Calu3 (cell line): Measurements from ENCODE around the gene WWOX. TPM values are rescaled to one million over a fixed set of nuclear protein-coding genes. Genes with fewer than 3 reads are reported as not detected.

ENCODE experiments used
- BruUV-seq: library from RNA; stranded (reverse); fragments of 400-500 nt; replicated peaks from 2 replicates; lab custom pipeline; 2021; lab: Mats Ljungman, UMichigan
- CTCF ChIA-PET: fragments of 300-600 bp; sonication (Branson Sonifier 250); formaldehyde crosslinking; loops from one replicate; lab custom pipeline; 2022; ENCODE audit warnings: antibody characterized with exemption; lab: Charles Lee
- DNase-seq: peaks from one replicate; pipeline ENCODE4 v3.0.0; 2022
- H3K27ac Mint-ChIP-seq: one replicate; pipeline ENCODE4 v1.8.0; 2022; ENCODE audit warnings: mixed read lengths; ENCODE audit not compliant: unreplicated experiment
- H3K27me3 Mint-ChIP-seq: one replicate; pipeline ENCODE4 v1.8.0; 2022; ENCODE audit warnings: mixed read lengths; ENCODE audit not compliant: unreplicated experiment
- H3K36me3 Mint-ChIP-seq: one replicate; pipeline ENCODE4 v1.8.0; 2022; ENCODE audit warnings: mild to moderate bottlenecking, moderate library complexity, mixed read lengths; ENCODE audit not compliant: insufficient read depth, unreplicated experiment
- H3K4me1 Mint-ChIP-seq: one replicate; pipeline ENCODE4 v1.8.0; 2022; ENCODE audit warnings: mild to moderate bottlenecking, low read depth, mixed read lengths; ENCODE audit not compliant: unreplicated experiment
- H3K4me3 Mint-ChIP-seq: one replicate; pipeline ENCODE4 v1.8.0; 2022; ENCODE audit warnings: mild to moderate bottlenecking, low read depth, moderate library complexity, mixed read lengths; ENCODE audit not compliant: unreplicated experiment
- H3K9me3 Mint-ChIP-seq: one replicate; pipeline ENCODE4 v1.8.0; 2022; ENCODE audit warnings: low read depth, mixed read lengths; ENCODE audit not compliant: unreplicated experiment
- CTCF ChIP-seq: fragments of 200-600 bp; IDR thresholded peaks from one replicate; pipeline ENCODE4 v1.8.0; 2022; ENCODE audit warnings: antibody characterized with exemption; ENCODE audit not compliant: unreplicated experiment
- intact Hi-C: fragments of 100-400 bp; cut with micrococcal nuclease; formaldehyde crosslinking; loops from one replicate; pipeline ENCODE4 v1.10.0; 2022; ENCODE audit not compliant: unreplicated experiment
- total RNA-seq: library from RNA; stranded (reverse); gene quantifications from 2 replicates; pipeline ENCODE4 v1.2.3, GENCODE V29; 2022

Gene WWOX
- total RNA-seq, 1 experiment from 2014 or later = 33.5 TPM

- peaks cover 9% of the 10 kb centered on the region for H3K9me3 Mint-ChIP-seq
- no TSS peak for BruUV-seq
- H3K27ac Mint-ChIP-seq = no peak overlapping the region
- no peaks in the 10 kb centered on the region for H3K36me3 Mint-ChIP-seq
- H3K27me3 Mint-ChIP-seq = no peaks in the 10 kb centered on the region
- H3K4me1 Mint-ChIP-seq = no peaks in the 10 kb centered on the region
- DNase-seq = no peak
- CTCF ChIA-PET = no interaction called here
- no peak overlapping the region for H3K4me3 Mint-ChIP-seq
- intact Hi-C loops = no loop called here
- no peak for TF ChIP-seq CTCF
Measured at GRCh38 chr16:79062821-79063220, 963.4 kb downstream of the WWOX start.

GRCh38 chr16:79064256-79064972 is 965.0 kb downstream of the WWOX start:
- H3K27ac Mint-ChIP-seq = no peak overlapping the region
- CTCF ChIA-PET = interaction anchor here (0.6 kb wide), 1 partner anchor 42 kb away, joined by 3 read pairs; no protein-coding TSS in a partner anchor
- no peaks in the 10 kb centered on the region for H3K27me3 Mint-ChIP-seq
- H3K4me3 Mint-ChIP-seq = no peak overlapping the region
- no TSS peak for BruUV-seq
- H3K4me1 Mint-ChIP-seq = no peaks in the 10 kb centered on the region
- no peaks in the 10 kb centered on the region for H3K36me3 Mint-ChIP-seq
- intact Hi-C loops = no loop called here
- no peak for TF ChIP-seq CTCF
- peaks cover 7% of the 10 kb centered on the region for H3K9me3 Mint-ChIP-seq
- no peak for DNase-seq

- H3K4me3 Mint-ChIP-seq = no peak overlapping the region
- TF ChIP-seq CTCF = no peak
- CTCF ChIA-PET = no interaction called here
- no peaks in the 10 kb centered on the region for H3K27me3 Mint-ChIP-seq
- H3K4me1 Mint-ChIP-seq = no peaks in the 10 kb centered on the region
- DNase-seq = no peak
- peaks cover 11% of the 10 kb centered on the region for H3K9me3 Mint-ChIP-seq
- H3K27ac Mint-ChIP-seq = no peak overlapping the region
- BruUV-seq = no TSS peak
- H3K36me3 Mint-ChIP-seq = no peaks in the 10 kb centered on the region
- intact Hi-C loops = no loop called here
Measured at GRCh38 chr16:79066561-79066960, 967.1 kb downstream of the WWOX start.

GRCh38 chr16:79067600-79067999 is 968.1 kb downstream of the WWOX start:
- CTCF ChIA-PET = interaction anchor here (0.6 kb wide), 1 partner anchor 580 kb away, joined by 3 read pairs; no protein-coding TSS in a partner anchor
- Mint-ChIP-seq H3K9me3 (peaks cover 11% of the 10 kb centered on the region), H3K4me3 (no peak overlapping the region), H3K36me3 (no peaks in the 10 kb centered on the region), H3K27me3 (no peaks in the 10 kb centered on the region), H3K27ac (no peak overlapping the region), H3K4me1 (no peaks in the 10 kb centered on the region)
- no TSS peak for BruUV-seq
- TF ChIP-seq CTCF = no peak
- intact Hi-C loops = no loop called here
- DNase-seq = no peak
